ENCODE results near the gene MRTFB.
A peak's percentile ranks its signal among the peaks of the same experiment; 100 is the strongest.

MRTFB gene

DNA sequence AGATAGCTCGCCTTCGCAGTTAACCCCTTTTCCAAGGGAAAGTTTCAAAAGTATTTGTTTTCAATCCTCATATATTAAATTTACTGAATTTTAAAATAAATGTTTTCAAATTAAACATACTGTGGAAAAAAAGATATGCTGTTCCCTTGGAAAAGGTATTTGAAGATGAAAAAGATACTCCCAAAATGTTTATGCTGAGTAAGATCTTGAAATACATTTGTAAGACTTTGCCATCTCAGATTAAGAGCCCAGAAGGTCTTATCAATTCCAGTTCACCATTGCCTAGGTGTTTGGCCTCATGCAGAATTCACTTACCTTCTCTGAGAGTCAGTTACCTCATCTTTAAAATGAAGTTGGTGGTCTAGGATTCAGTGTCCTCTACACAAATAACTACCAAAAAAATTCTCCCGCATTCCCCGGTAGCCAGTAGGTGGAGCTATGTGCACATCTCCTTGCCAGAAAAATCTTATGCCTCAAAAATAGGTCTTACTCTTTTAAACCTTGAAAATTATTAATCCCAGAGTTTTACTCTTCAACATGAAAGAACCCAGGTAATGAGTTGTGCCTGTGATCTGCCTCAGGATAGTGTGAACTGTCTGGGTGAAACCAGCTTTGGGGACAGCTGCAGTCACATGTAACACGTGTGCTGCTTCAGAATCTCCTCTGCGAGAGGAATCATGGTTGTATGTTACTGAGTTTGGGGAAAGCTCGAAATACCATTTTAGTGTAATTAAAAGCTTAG lies 178.3 kb downstream of the MRTFB start:
- H3K4me2 ChIP-seq (ENCODE audit: low read depth, low read length), result no peak overlapping the region
- H3K9me2 ChIP-seq (replicated peaks; ENCODE audit: insufficient read depth, low read length), result no peaks in the 10 kb centered on the region
- no peak overlapping the region for H2AFZ ChIP-seq (ENCODE audit: low read length)
- H3K27ac ChIP-seq (ENCODE audit: low read length), result no peak overlapping the region
- H3K4me1 ChIP-seq (ENCODE audit: low read length), result no peaks in the 10 kb centered on the region
- no peaks in the 10 kb centered on the region for H3K36me3 ChIP-seq (replicated peaks; ENCODE audit: insufficient read depth, low read length)
- no peaks in the 10 kb centered on the region for H3F3A ChIP-seq (ENCODE audit: insufficient read depth, low read length)
- TF ChIP-seq EZH2 (optimal IDR thresholded peaks at IDR 0.05; ENCODE audit: low read depth, low read length) (no peak), EZH2phosphoT487 (IDR thresholded peaks at IDR 0.05; ENCODE audit: low read length) (no peak)
- TF ChIP-seq, protein P1, sequence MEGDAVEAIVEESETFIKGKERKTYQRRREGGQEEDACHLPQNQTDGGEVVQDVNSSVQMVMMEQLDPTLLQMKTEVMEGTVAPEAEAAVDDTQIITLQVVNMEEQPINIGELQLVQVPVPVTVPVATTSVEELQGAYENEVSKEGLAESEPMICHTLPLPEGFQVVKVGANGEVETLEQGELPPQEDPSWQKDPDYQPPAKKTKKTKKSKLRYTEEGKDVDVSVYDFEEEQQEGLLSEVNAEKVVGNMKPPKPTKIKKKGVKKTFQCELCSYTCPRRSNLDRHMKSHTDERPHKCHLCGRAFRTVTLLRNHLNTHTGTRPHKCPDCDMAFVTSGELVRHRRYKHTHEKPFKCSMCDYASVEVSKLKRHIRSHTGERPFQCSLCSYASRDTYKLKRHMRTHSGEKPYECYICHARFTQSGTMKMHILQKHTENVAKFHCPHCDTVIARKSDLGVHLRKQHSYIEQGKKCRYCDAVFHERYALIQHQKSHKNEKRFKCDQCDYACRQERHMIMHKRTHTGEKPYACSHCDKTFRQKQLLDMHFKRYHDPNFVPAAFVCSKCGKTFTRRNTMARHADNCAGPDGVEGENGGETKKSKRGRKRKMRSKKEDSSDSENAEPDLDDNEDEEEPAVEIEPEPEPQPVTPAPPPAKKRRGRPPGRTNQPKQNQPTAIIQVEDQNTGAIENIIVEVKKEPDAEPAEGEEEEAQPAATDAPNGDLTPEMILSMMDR (IDR thresholded peaks at IDR 0.05; ENCODE audit: low read length), result peak; percentile 89
- no peaks in the 10 kb centered on the region for H4K20me1 ChIP-seq (ENCODE audit: insufficient read depth, low read length)
- no peaks in the 10 kb centered on the region for H3K27me3 ChIP-seq (replicated peaks; ENCODE audit: insufficient read depth, low read length)
- H3K4me3 ChIP-seq (ENCODE audit: low read length), result no peak overlapping the region
- peak; percentile 38 for DNase-seq
- H3K9me3 ChIP-seq (replicated peaks; ENCODE audit: insufficient read depth, low read length), result no peaks in the 10 kb centered on the region
- no peaks in the 10 kb centered on the region for H3K79me2 ChIP-seq (ENCODE audit: low read length)
- no peak overlapping the region for H3K9ac ChIP-seq (ENCODE audit: low read length)

DNA sequence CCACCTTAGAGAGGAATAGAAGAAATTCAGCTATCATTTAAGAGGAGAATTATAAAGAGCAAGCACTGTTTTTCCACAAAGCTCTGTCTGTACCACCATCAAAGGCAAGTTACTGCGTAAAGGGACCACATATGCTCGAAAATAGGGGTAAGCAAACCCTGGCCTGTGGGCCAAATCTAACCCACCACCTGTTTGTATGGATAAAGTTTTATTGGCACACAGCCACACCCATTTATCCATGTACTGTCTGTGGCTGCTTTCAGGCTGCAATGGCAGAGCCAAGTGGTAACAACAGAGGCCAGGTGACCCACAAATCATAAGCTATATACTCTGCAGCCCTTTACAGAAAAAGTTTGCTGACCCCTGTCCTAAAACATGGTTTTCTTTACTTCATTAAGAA lies 180.3 kb downstream of the MRTFB start:
- Histone ChIP-seq H3K36me3 (replicated peaks; ENCODE audit: insufficient read depth, low read length) (no peaks in the 10 kb centered on the region), H3K9me3 (replicated peaks; ENCODE audit: insufficient read depth, low read length) (no peaks in the 10 kb centered on the region), H3K9me2 (replicated peaks; ENCODE audit: insufficient read depth, low read length) (no peaks in the 10 kb centered on the region), H2AFZ (ENCODE audit: low read length) (no peak overlapping the region), H4K20me1 (ENCODE audit: insufficient read depth, low read length) (no peaks in the 10 kb centered on the region), H3K27ac (ENCODE audit: low read length) (no peak overlapping the region), H3K9ac (ENCODE audit: low read length) (no peak overlapping the region), H3K79me2 (ENCODE audit: low read length) (no peaks in the 10 kb centered on the region), H3K4me3 (ENCODE audit: low read length) (no peak overlapping the region), H3K4me1 (ENCODE audit: low read length) (no peaks in the 10 kb centered on the region), H3F3A (ENCODE audit: insufficient read depth, low read length) (no peaks in the 10 kb centered on the region), H3K4me2 (ENCODE audit: low read depth, low read length) (no peak overlapping the region), H3K27me3 (replicated peaks; ENCODE audit: insufficient read depth, low read length) (no peaks in the 10 kb centered on the region)
- DNase-seq, result no peak
- TF ChIP-seq, protein P1 (IDR thresholded peaks at IDR 0.05; ENCODE audit: low read length), result no peak
- TF ChIP-seq EZH2 (optimal IDR thresholded peaks at IDR 0.05; ENCODE audit: low read depth, low read length) (no peak), EZH2phosphoT487 (IDR thresholded peaks at IDR 0.05; ENCODE audit: low read length) (no peak)

DNA sequence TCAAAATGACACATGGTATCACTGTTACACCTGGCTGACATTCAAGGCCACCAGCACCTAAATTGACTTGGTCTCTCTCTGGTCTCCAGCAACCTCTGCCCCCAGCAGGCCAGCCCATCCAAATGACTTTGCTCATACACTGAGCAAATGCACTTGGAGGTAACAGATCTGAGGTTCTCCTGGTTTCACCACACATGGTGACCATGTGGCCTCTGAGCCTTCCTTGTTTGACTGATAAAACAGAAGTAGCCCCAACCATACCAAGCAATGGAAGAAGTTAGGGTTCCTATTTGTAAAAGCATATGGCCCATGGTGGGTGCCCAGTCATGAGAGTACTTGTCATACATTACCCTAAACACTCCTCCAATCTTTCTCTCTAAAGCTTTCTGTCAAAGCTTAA lies 181.7 kb downstream of the MRTFB start:
- H3K27me3 ChIP-seq (replicated peaks; ENCODE audit: insufficient read depth, low read length), result no peaks in the 10 kb centered on the region
- no peak for DNase-seq
- no peaks in the 10 kb centered on the region for H3F3A ChIP-seq (ENCODE audit: insufficient read depth, low read length)
- TF ChIP-seq, protein P1 (IDR thresholded peaks at IDR 0.05; ENCODE audit: low read length), result no peak
- TF ChIP-seq EZH2phosphoT487 (IDR thresholded peaks at IDR 0.05; ENCODE audit: low read length) (no peak), EZH2 (optimal IDR thresholded peaks at IDR 0.05; ENCODE audit: low read depth, low read length) (no peak)
- no peak overlapping the region for H2AFZ ChIP-seq (ENCODE audit: low read length)
- no peak overlapping the region for H3K9ac ChIP-seq (ENCODE audit: low read length)
- no peaks in the 10 kb centered on the region for H3K9me2 ChIP-seq (replicated peaks; ENCODE audit: insufficient read depth, low read length)
- no peaks in the 10 kb centered on the region for H4K20me1 ChIP-seq (ENCODE audit: insufficient read depth, low read length)
- H3K79me2 ChIP-seq (ENCODE audit: low read length), result no peaks in the 10 kb centered on the region
- H3K4me2 ChIP-seq (ENCODE audit: low read depth, low read length), result no peak overlapping the region
- no peak overlapping the region for H3K4me3 ChIP-seq (ENCODE audit: low read length)
- H3K9me3 ChIP-seq (replicated peaks; ENCODE audit: insufficient read depth, low read length), result no peaks in the 10 kb centered on the region
- no peaks in the 10 kb centered on the region for H3K36me3 ChIP-seq (replicated peaks; ENCODE audit: insufficient read depth, low read length)
- no peak overlapping the region for H3K27ac ChIP-seq (ENCODE audit: low read length)
- H3K4me1 ChIP-seq (ENCODE audit: low read length), result no peaks in the 10 kb centered on the region
